ENCODE results near the gene EVI2B. TPM values are rescaled to one million over a fixed set of nuclear protein-coding genes. Genes with fewer than 3 reads are reported as not detected.
A peak's percentile ranks its signal among the peaks of the same experiment; 100 is the strongest.

The EVI2B gene
- total RNA-seq, result 1 to 10 TPM; 1.2 to 4.2 (median 2.5) TPM

- in situ Hi-C loops (cut with MboI; ENCODE audit: low sequenced_read_pairs in 4 of 4) (no loop called here), intact Hi-C loops (cut with DNase I; ENCODE audit: low total_unique reads) (no loop called here)
- H3K4me1 ChIP-seq, result no peaks in the 10 kb centered on the region
- DNase-seq (no peak), ATAC-seq (no peak)
- H3K27me3 ChIP-seq, result no peaks in the 10 kb centered on the region
- no peaks in the 10 kb centered on the region for H3K9me3 ChIP-seq
- H3K27ac ChIP-seq, result peak within 1 kb of the TSS in 1 of 4 donors; percentile 13
- H3K4me3 ChIP-seq, result peak within 1 kb of the TSS in 1 of 4 donors; percentile 22
- TF ChIP-seq CTCF (IDR thresholded peaks at IDR 0.05 in 4 of 5, conservative IDR thresholded peaks at IDR 0.05 in 1 of 5), result no peak
- TF ChIP-seq POLR2A (IDR thresholded peaks at IDR 0.05), result no peak
- H3K36me3 ChIP-seq, result no peaks in the 10 kb centered on the region
Observed at GRCh38 chr17:31313982-31314781, at the start of gene EVI2B. Gene EVI2B (minus strand): TSS chr17:31314054. CDS start chr17:31305609, 8,445 bp downstream.

- Histone ChIP-seq H3K9me3 (no peaks in the 10 kb centered on the region), H3K4me1 (no peaks in the 10 kb centered on the region), H3K4me3 (no peak overlapping the region), H3K36me3 (peaks cover 3 to 38% of the 10 kb centered on the region in 2 donors), H3K27me3 (no peaks in the 10 kb centered on the region), H3K27ac (no peak overlapping the region)
- ATAC-seq (no peak), DNase-seq (no peak)
- intact Hi-C loops (cut with DNase I; ENCODE audit: low total_unique reads), result no loop called here
- in situ Hi-C loops (cut with MboI; ENCODE audit: low sequenced_read_pairs in 4 of 4), result no loop called here
- TF ChIP-seq CTCF (IDR thresholded peaks at IDR 0.05 in 4 of 5, conservative IDR thresholded peaks at IDR 0.05 in 1 of 5) (no peak), POLR2A (IDR thresholded peaks at IDR 0.05) (no peak)
Observed at GRCh38 chr17:31357839-31358394, 44.1 kb upstream of the EVI2B start.

GRCh38 chr17:31357091-31357490, 43.2 kb upstream of the EVI2B start:
- no peaks in the 10 kb centered on the region for H3K27me3 ChIP-seq
- intact Hi-C loops (cut with DNase I; ENCODE audit: low total_unique reads) (no loop called here), in situ Hi-C loops (cut with MboI; ENCODE audit: low sequenced_read_pairs in 4 of 4) (no loop called here)
- H3K4me3 ChIP-seq, result no peak overlapping the region
- TF ChIP-seq CTCF (IDR thresholded peaks at IDR 0.05 in 4 of 5, conservative IDR thresholded peaks at IDR 0.05 in 1 of 5), result no peak
- no peak for TF ChIP-seq POLR2A (IDR thresholded peaks at IDR 0.05)
- no peaks in the 10 kb centered on the region for H3K4me1 ChIP-seq
- ATAC-seq, result no peak
- no peak overlapping the region for H3K27ac ChIP-seq
- no peak for DNase-seq
- no peaks in the 10 kb centered on the region for H3K9me3 ChIP-seq
- peaks cover 3 to 46% of the 10 kb centered on the region in 2 donors for H3K36me3 ChIP-seq

- DNase-seq (no peak), ATAC-seq (no peak)
- Histone ChIP-seq H3K36me3 (peaks cover 3 to 46% of the 10 kb centered on the region in 2 donors), H3K27ac (no peak overlapping the region), H3K27me3 (no peaks in the 10 kb centered on the region), H3K9me3 (no peaks in the 10 kb centered on the region), H3K4me1 (no peaks in the 10 kb centered on the region), H3K4me3 (no peak overlapping the region)
- intact Hi-C loops (cut with DNase I; ENCODE audit: low total_unique reads), result no loop called here
- TF ChIP-seq CTCF (IDR thresholded peaks at IDR 0.05 in 4 of 5, conservative IDR thresholded peaks at IDR 0.05 in 1 of 5) (no peak), POLR2A (IDR thresholded peaks at IDR 0.05) (no peak)
- in situ Hi-C loops (cut with MboI; ENCODE audit: low sequenced_read_pairs in 4 of 4), result no loop called here
Observed at GRCh38 chr17:31355935-31356334, 42.1 kb upstream of the EVI2B start.
